GM19193 (cell line): ENCODE measurements around the gene PLAC8.

Experiments used
- POLR2A ChIP-seq: IDR thresholded peaks from 4 replicates; pipeline ENCODE4 v1.6.1; 2011; ENCODE audit not compliant: insufficient read depth, insufficient read length; ENCODE audit errors: extremely low read depth

PLAC8 gene

DNA sequence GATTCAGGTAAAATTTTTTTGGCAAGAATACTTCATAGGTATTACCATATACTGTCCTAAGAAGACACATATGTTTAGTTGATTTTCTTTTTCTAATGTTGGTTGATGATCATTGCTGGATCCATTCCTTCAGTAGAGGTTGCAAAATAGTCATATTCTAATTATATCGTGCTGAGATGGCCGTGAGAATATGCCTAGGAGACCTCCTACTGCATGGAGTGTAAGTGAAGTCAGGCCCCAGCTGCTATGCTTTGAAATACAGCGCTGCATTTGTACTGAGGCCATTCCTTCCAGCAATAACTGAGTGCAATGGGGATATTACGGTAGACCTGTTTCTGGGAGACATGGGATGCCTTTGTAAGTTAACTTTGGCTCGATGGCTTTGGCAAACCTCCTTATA lies 6.7 kb upstream of the PLAC8 start:
- no peak for TF ChIP-seq POLR2A

DNA sequence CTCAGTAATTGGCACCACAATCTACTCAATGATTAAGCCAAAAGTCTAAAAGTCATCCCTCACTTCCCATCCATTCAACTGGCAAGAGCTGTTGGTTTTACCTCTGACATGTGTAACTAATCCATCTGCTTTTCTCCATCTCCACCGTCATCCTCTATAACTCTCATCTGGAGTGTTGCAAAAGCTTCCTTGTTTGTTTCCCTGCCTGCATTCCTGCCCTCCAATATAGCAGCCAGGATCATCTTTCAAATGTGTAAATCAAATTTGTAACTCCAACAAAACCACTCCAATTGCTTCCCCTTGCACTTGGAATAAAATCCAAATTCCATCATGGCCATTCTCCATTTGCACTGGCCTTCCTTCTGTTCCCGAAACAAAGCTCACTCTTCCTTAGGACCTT lies 4.3 kb upstream of the PLAC8 start:
- TF ChIP-seq POLR2A, result no peak

DNA sequence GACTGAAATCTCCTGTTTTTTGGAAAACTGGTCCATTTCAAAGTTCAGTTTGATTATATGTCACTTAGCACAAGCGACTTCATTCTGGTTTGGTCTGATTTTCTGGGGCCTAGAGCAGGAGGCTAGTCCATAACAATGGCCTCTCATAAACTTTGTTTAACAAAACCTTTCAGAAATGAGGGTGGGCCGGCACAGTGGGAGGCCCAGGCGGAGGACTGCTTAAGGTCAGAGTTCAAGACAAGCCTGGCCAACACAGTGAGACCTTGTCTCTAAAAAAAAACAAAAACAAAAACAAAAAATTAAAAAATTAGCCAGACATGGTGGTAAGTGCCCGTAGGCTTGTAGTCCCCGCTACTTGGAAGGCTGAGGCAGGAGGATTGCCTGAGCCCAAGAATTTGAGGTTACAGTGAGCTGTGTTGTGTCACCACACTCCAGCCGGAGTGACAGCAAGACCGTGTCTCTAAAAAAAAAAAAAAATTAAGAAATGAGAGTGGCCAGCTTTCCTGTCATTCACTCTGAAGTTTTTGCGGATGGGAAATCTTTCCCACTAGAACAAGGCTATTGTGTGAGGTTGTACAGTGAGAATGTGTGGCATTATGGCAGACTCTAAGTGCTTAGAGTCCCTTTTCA lies 1.2 kb upstream of the PLAC8 start:
- no peak for TF ChIP-seq POLR2A

DNA sequence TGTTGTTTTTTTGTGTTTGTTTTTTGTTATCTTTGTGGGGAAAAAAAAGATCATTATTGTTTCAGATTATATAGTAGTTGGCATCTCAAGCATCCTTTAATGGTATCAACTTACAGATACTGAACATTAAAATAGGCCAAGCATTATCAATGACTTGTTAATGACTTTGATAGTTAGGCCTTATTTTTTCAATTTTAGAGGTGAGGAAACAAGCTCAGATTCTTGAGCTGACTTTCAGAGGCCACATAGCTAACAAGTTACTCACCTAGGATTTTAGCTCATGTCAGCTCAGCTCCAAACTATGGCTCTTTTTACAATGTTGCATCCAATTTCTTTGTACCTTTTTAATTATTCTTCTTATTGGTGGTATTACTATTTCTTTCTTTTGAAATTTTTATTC lies 471 bp upstream of the PLAC8 start:
- no peak for TF ChIP-seq POLR2A

DNA sequence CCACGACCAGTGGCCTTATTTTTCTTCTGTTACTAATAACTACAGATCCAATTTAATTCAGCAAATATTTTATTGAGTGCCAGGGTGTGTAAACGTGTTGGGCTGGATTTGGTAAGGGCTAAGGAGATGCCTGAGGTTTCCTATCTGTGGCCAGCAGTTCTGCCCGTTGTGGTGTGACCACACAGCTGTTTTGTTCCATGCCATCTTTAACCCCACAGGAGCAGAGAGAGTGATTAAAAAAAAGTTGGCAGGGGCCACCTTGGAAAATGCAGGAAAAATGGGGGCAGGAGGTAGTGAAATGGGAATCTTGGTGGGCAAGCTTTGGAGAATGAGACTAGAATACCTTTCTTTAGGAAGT lies 1.1 kb downstream of the PLAC8 start:
- peak; percentile 15 for TF ChIP-seq POLR2A

DNA sequence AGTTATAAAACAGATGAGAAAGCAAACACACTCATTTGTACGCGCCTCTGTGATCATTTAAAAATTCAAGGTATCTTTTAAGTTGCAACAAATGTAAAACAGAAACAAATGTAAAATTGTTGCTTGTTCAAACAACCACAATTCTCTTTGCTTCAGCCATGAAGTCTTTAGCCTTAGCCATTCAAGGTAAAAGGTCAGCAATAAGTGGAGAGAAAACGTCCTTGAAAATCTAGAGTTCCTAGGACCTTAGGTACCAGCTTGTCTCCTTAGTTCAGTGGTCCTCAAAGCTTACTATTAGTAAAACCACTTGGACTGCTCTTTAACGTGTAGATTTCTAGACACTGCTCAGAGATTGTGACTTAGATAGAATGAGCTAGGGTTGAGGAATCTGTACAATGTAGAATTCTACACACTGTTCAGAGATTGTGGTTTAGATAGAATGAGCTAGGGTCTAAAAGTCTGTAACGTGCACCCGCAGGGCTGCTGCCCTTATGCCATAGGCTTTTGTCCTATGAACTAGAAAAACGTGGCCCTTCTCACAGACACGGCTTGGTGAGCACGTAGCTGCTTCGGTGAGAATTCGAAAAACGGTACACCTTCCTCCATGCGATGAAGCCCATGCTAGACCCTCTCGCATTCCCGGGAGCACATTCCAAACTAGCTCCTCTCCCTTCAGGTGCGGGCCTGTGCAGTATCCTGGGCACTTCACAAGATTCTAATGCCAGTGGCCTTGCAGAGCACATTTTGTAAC lies 1.7 kb downstream of the PLAC8 start:
- peak; percentile 59 for TF ChIP-seq POLR2A

DNA sequence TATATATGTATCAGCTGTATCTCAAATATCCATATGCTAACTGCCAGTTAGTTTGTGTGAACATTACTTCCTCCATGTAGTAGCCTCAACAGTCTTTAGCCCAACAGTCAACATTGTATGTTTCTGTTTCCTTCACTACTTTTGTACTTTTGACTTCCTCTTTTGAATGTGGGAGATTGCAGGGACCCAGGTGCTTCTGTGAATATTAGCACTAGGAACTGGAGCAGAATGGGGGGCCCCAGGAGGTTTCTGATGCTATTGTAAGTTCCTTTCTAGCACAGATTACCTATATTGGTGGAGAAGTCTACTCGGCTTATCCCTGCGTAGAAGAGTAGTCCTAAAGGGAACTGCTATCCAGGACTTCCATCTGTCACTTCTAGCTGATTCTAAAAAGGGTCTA lies 2.3 kb downstream of the PLAC8 start:
- no peak for TF ChIP-seq POLR2A

DNA sequence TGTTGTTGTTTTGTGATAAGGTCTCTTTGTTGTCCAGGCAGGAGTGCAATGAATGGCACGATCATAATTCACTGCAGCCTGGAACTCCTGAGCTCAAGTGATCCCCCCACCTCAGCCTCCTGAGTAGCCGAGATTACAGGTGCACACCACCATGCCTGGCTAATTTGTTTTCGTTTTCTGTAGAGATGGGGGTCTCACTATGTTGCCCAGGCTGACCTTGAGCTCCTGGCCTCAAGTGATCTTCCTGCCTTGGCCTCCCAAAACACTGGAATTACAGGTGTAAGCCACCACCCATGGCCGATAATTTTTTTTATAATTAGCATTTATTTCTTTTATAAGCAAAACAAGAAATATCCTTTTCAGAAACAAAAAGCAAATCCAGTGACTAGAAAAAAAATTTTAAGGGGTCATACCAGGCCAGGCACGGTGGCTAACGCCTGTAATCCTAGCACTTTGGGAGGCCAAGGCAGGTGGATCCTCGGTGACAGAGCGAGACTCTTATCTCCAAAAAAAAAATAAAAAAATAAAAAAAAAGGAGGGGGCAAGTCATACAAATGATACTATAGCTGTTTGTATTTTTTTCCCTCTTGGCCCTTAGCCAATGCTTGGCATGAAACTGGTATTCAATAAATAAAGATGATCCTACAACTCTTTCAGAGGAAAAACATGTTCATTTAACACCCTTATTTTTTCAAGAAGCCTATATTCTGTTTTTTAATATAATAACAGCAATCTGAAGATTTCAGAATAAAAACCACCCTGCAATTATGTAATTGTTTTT lies 3.4 kb downstream of the PLAC8 start:
- TF ChIP-seq POLR2A, result no peak

DNA sequence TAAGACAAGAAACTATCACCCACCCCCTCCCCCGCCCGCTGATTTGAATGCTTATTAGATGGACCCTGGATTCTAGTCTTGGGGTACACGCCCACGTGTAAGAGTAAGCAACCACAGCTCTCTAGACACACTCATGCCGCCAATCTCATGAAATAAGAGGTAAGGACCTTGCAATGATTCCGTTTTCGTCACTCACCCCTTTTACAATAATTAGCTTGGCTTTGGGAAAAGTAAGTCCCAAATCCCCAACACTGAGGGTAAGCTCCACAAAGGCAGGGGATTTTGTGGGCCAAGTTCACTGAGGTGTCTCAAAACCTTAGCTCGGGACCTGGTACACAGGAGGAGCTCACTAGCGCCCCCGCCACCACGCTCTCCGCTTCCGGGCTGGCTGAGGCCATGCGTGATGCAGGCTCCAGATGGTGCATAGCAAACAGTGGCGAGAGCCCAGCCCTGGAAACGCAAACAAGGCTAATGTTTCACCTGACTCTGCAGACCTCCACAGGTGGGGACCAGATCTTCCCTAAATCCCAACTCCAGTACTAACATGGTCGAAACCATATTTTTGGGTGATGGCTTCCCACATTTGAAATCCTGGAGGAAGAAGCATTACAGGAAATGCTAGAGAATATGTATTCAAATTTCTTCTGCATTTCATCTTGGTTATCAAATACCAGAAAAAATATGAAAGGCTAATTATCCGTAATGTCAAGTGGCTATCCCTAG lies 4.1 kb downstream of the PLAC8 start:
- TF ChIP-seq POLR2A, result no peak

DNA sequence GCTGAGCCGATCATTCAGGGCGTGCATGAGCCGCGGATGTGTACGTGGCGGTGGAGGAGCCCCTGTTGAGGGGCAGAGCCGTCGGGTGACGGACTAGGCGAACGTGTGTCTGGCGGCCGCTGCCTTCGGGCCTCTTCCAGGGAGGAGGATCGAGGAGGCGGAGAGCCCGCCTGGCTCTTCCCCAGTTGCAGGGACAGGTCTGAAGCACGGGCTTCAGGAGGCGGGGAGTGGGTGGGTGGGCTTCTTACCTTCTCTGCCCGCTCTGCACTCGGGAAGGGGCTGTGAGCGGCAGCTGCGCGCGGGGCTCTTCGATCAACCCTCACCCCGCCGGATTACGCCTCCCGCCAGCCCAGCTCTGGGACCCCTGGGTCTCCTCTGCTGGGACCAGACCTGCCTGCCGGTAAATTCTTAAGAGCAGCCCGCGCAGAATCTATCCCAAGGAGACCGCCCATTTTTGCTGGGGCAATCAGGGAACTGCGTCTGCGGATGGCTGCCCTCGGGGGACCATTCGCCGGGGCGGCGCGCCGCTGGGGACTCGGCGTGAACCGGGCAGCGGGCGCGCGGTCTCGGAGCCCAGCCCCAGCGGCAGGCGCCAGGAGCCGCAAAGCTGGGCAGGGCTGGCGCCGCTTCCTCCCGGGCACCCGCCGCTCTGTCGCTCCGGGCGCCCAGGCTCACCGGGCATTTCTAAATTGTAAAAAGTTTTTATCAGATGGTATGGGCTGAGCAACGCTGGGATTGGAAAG lies 4.9 kb downstream of the PLAC8 start:
- TF ChIP-seq POLR2A, result peak; percentile 45

DNA sequence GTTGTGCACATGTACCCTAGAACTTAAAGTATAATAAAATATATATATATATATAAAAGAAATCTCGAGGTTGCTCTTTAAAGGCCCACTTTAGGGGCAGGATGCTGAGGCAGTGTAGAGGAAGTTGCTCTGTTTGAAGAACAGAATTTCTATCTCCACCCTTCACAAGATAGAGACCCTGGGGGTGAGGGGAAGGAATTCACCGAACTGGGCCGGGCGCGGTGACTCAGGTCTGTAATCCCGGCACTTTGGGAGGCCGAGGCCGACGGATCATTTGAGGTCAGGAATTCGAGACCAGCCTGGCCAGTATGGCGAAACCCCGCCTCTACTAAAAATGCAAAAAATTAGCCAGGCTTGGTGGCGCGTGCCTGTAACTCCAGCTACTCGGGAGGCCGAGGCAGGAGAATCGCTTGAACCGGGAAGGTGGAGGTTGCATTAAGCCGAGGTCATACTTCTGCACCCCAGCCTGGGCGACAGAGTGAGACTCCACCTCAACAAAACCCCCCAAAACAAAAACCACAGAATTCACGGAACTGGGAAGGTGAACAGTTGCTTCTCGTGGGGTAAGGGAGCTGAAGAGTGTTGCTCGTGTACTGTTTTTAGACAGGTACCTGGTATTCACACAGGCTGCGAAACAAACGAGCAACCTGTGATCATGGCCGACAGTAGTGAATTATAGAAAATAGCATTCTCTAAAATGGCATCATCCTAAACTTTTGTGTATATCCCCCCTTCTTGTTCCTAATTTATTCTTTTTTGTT lies 6.2 kb downstream of the PLAC8 start:
- TF ChIP-seq POLR2A, result no peak

DNA sequence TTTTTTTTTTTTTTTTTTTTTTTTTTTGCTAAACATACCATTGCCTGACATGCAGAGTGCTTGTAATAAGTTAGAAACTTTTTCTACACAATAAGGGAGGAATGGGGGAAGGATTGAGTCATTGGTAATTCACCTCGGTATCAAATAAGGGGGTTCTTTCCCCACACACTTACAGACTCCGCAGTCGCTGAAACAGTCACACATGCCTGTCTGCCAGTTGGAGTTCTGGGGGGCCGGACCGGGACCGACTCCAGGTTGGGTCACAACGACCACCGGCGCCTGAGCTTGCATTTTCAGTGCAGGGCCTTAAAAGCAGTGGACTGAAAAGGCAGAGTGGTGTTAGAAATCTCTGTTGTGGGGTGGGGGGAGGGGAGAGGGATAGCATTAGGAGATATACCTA lies 6.9 kb downstream of the PLAC8 start:
- TF ChIP-seq POLR2A, result no peak

DNA sequence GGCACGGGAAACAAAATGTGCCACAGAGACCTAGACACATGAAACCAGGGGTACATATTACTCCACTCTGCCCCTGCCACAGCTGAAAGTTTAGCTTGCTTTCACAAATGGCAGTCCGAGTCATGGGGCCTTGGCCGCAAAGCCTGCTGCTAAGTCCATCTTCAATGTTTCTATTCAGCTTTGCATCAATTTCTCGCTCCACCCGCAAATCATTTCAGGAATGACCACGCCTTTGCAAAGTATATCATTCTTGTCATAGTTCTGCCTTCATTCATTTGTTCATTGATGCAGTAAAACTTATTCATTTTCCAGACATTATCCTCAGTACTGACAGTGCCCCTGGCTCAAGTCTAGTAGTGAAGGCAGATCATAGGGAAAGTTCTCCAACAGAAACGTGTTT lies 9.5 kb downstream of the PLAC8 start:
- no peak for TF ChIP-seq POLR2A

DNA sequence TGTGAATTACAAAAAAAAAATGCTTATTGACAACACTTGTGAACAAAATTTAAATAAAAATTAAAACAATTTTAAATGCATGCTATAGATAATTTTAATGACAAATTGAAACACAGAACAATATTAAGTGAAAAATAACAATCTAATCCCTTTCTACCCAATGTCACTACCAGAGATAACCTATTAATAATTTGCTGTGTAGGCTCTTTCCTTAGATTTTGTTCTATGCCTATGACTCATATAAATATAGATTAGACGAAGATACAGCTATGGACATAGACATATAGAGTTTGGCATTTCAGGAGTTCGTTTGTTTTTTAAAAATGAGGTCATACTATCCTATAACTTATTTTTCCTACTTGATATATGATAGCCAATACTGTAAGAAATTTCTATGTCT lies 18.1 kb downstream of the PLAC8 start:
- TF ChIP-seq POLR2A, result no peak
